Activated CD4-positive, alpha-beta T cell treated with anti-CD3 and anti-CD28 coated beads for 1 hour (primary cell): ENCODE data around the gene INSRR.

ENCODE experiments used
- DNase-seq: peaks from one replicate; pipeline ENCODE4 v3.0.0-alpha.2; 2020

Gene INSRR

DNA sequence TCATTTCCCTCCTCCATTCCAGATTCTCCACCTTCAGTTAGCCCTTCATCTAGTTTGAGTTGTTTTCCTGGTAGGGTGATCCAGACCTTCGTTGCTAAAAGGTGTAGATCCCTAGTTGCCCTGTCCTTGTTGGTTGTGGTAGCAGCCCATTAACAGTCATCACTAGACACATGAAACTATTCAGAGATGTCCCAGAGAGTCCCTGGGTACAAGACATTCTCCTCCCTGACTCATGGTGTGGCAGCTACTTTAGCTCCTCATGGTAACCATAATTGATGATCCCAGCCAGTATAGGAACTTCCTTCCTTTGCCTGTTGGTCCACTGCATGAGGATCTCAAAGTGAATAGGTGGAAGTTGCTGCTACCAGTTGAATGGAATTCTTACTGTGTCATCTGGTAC, 36.2 kb downstream of the INSRR start:
- DNase-seq, result no peak

- DNase-seq, result no peak
Measured at GRCh38 chr1:156821801-156822200, 37.1 kb downstream of the INSRR start.

GRCh38 chr1:156816561-156817328, 42.2 kb downstream of the INSRR start, which contains the start of gene SH2D2A:
SH2D2A (minus strand) TSS chr1:156816848; CDS start chr1:156816708, 140 bp downstream.
- DNase-seq, result peak; percentile 92

- no peak for DNase-seq
Measured at GRCh38 chr1:156815961-156816422, 42.9 kb downstream of the INSRR start.

DNA sequence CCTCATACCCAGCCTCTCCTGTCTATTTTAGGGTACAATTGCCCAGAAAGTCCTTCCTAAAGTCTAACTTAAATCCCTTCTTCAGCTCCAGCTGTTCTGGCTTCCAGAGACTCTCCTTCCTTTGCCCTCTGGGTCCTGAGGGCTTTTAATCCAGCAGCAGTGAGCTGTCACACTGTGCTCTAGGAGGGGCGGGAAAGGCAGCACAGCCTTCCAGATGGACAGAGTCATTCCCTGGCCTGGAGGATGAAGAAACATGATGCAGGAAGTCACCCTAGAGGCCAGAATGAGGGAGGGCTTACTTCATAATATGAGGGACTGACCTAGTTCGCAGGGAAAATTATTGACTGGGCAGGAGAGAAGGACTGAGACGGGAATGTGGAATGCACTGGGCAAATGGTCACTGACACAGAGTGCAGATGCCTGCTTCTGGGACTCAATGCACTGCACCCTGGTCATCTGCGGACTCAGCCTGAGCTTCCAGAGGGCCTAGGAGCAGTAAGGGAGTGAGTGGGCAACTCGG, 43.5 kb downstream of the INSRR start:
- no peak for DNase-seq

DNA sequence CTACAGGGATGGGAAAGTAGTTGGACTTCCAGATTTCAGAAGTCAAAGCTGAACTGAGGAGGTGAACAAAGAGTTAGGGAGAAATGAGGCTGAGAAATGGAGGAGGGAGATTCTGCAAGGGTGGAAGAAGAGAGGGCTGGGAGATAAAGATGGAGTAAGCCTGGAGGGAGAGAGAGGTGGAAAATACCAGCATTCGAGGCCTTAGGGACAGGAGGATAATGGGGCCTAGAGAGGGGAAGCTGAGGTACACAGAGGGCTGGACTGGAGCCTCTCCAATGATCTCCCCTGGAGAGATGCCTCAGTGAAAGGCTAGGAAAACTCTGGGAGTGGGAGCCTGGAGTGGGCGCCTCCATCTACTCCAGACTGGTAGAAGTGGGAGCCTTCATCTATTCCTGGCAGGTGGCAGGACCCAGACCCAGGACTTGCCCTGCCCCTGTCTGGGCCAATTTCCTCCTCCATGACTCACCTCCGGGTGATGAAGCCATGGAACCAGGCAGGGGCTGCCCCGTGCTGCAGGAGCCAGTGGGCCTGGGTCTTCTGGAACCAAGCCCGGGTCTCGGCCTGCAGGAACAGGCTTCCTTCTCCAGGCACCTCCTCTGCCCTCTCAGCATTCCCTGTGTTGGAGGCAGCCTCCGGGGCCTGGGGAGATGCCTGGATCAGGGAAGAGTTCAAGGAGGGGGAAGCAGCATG, 44.2 kb downstream of the INSRR start:
- DNase-seq, result peak; percentile 35

- DNase-seq, result peak; percentile 59
Measured at GRCh38 chr1:156813750-156814570, 45.0 kb downstream of the INSRR start.

GRCh38 chr1:156813298-156813697, 45.6 kb downstream of the INSRR start:
- DNase-seq, result no peak

DNA sequence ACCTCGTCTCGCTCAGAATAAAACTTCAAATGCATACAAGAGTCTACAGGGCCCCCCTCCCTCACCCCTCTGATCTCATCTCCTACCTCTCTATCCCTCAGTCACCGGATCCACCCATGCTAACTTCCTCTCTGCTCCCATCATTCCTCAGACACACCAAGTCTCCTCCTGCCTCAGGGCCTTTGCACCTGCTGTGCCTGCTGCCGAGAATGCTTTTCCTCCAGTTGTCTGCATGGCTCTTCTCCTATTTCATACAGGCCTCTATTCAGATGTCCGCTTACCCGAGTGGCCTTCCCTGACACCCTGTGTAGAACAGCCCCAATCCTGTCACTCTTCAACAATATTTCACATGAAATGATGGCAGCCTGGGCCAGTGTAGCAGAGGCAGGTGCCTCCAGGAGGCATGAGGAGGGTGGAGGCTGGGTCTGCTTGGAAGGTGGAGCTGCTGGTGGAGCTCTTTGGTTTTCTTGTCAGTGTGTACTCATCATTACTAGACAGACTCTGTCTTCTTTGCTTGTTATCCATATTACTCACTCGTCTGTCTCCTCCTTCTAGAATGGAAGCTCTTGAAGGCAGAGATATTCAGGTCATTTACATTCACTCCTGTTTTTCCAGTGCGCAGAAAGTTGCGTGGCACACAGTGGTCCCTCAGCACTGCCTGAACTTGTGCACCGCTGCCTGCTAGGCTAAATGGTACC, 46.5 kb downstream of the INSRR start:
- DNase-seq, result no peak

GRCh38 chr1:156811168-156811567, 47.7 kb downstream of the INSRR start:
- DNase-seq, result no peak

DNA sequence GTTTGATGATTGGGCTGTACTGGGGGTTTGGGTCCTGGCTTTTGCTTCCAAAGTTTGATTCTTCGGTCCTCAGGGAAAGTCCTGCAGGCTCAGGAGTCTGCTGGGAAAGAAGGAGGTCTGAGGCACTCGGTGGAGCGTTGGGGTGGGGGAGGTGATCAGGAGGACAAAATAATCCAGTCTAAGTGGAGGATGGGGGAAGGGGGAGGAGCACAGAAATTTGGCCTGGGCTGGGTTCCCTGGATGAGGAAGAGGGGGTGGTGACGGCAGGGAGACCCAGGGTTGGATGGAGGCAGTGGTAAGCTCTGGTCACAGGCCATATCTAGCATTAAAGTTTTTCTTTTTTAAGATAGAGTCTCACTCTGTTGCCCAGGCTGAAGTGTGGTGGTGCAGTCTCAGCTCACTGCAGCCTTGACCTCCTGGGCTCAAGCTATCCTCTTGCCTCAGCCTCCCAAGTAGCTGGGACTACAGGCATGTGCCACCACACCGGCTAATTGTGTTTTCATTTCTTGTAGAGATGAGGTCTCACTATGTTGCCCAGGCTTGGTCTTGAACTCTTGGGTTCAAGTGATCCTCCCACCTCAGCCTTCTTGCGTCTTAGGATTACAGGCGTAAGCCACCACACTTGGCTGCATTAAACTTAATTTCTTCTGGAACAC, 49.1 kb downstream of the INSRR start:
- no peak for DNase-seq

DNA sequence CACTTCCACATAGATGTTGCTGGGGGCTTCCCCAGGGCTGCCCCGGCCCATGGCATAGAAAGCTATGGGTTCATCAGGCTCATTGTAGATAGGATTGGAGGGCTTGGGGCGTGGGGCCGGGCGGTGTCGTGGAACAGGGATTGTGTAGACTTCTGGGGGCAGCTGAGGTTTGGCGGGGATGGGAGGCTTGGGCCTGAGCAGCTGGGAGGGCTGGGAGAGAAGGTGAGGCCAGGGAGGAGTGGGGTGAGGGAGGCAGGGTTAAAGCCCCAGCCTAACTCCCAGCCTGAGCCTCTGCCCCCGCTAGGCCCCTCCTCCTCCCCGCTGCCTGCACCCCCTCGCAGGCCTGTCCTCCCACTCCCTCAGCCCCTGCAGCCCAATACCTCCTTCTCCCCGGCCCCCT, 49.6 kb downstream of the INSRR start:
- DNase-seq, result no peak

DNA sequence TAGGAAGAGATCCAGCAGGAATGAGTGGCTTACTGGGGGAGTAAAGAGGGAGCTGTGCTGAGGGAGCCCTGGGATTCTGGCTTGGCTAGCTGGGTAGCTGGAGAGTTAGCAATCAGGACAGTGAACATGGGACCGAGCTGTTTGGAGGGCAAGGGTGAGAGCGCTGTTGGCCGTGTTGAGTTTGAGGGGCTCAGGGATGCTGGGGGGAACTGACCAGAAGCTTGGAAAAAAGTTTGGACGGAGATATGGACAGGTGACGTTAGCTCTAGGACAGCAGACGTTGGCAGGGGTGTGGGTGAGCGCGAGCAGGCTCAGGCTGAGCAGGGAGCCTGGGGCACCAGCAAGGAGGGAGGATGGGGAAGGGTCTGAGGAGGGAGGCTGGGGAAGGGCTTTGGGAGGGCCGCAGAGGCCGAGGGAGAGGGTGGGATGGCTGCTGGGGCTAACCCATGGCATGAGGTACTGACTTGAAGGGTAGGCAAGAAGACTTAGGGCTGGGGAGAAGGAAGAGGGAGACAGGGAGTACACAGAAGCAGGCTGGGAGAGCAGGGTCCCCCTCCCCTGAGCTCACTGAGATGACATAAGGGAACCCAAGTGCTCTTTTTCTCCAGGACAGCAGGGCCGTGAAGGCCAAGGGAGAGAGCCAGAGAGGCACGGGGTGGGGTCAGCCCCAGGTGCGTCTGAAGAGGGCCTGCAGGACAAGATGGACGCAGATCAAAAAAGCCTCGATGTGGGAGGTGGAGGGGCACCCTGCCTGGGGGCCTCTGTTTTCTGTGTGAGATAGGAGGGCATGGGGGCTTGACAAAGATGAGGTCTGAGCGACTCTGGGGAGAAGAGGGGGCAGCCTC, 50.5 kb downstream of the INSRR start:
- no peak for DNase-seq

DNA sequence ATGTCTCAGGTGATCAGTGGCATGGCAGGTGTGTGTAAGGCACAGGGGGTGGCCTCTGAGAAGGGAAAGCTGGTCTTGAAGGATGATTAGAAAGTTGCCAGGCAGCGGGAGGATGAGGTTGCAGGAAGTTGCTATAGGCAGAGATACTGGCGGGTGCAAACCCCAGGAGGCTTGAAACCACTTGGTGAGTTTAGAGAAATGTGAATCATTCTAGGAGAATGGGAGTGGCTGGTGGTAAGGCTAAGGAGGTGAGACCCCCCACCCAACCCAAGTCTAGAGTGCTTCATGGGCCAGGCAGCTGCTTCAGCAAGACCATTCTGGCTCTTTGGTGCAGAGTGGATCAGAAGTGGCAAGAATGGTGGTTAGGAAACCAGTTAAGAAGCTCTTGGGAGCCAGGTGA, 51.3 kb downstream of the INSRR start:
- no peak for DNase-seq

- no peak for DNase-seq
Measured at GRCh38 chr1:156806512-156807440, 52.1 kb downstream of the INSRR start.

- DNase-seq, result no peak
Measured at GRCh38 chr1:156805766-156806511, 53.0 kb downstream of the INSRR start.

- no peak for DNase-seq
Measured at GRCh38 chr1:156804572-156805243, 54.2 kb downstream of the INSRR start.

DNA sequence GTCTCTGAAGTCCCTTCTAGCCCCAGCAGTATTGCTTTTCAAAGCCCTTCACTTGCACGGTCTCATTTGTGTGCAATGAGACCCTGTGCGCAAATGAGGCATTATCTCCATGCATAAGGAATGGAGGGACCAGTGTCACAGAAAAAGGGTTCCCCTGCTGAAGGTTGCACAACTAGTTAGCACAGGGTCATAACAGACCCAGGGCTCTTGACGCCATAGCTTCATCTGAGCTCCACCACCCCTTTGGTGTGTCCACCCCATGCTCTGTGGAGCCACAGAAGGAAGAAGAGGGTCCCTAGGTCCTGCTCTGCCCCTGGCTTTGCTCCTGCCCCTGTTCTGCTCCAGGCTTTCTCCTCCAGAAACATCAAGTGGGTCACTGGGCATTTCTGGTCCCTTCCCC, 54.9 kb downstream of the INSRR start:
- no peak for DNase-seq
